HG02642 (cell line): ENCODE results near the gene ANK3.

ENCODE experiments used
- ATAC-seq: cut with Tn5 transposase; IDR thresholded peaks from one replicate; pipeline ENCODE4 v1.9.1; 2021; ENCODE audit warnings: mild to moderate bottlenecking; ENCODE audit not compliant: unreplicated experiment, poor library complexity

ANK3 gene

GRCh38 chr10:60021361-60021760, 368.3 kb downstream of the ANK3 start:
- no peak for ATAC-seq

- no peak for ATAC-seq
Observed at GRCh38 chr10:60016794-60017193, 372.9 kb downstream of the ANK3 start.

- no peak for ATAC-seq
Observed at GRCh38 chr10:60009710-60010383, 379.8 kb downstream of the ANK3 start.

- ATAC-seq = no peak
Observed at GRCh38 chr10:60009276-60009675, 380.4 kb downstream of the ANK3 start.

GRCh38 chr10:60008816-60009215, 380.9 kb downstream of the ANK3 start:
- no peak for ATAC-seq

- ATAC-seq = no peak
Observed at GRCh38 chr10:60006062-60006461, 383.6 kb downstream of the ANK3 start.

GRCh38 chr10:60003651-60004523, 385.8 kb downstream of the ANK3 start:
- ATAC-seq = no peak

- no peak for ATAC-seq
Observed at GRCh38 chr10:60000747-60001146, 388.9 kb downstream of the ANK3 start.

- no peak for ATAC-seq
Observed at GRCh38 chr10:59997827-59998525, 391.7 kb downstream of the ANK3 start.

- ATAC-seq = no peak
Observed at GRCh38 chr10:59995862-59996261, 393.8 kb downstream of the ANK3 start.

GRCh38 chr10:59993931-59994330, 395.7 kb downstream of the ANK3 start:
- ATAC-seq = no peak

- ATAC-seq = no peak
Observed at GRCh38 chr10:59991661-59992060, 398.0 kb downstream of the ANK3 start.

GRCh38 chr10:59991117-59991516, 398.6 kb downstream of the ANK3 start:
- no peak for ATAC-seq

- no peak for ATAC-seq
Observed at GRCh38 chr10:59985639-59986038, 404.0 kb downstream of the ANK3 start.

GRCh38 chr10:59984415-59984814, 405.3 kb downstream of the ANK3 start:
- ATAC-seq = no peak

GRCh38 chr10:59980356-59980755, 409.3 kb downstream of the ANK3 start:
- ATAC-seq = no peak

- no peak for ATAC-seq
Observed at GRCh38 chr10:59977486-59977885, 412.2 kb downstream of the ANK3 start.

GRCh38 chr10:59976909-59977308, 412.8 kb downstream of the ANK3 start:
- no peak for ATAC-seq
